H1 (cell line): ENCODE results near the gene EDC3. TPM values are rescaled to one million over a fixed set of nuclear protein-coding genes. Genes with fewer than 3 reads are reported as not detected.

Source experiments
- CBX8 ChIP-seq: fragments of 300-800, 300-1000 bp; sonication (generic); IDR thresholded peaks from 2 replicates; pipeline ENCODE4 v1.7.1; 2016; ENCODE audit warnings: low read depth, low read length, borderline replicate concordance
- CREB1 ChIP-seq: IDR thresholded peaks from 2 replicates; pipeline ENCODE4 v1.6.1; 2012; ENCODE audit warnings: inconsistent platforms
- NANOG ChIP-seq: IDR thresholded peaks from 2 replicates; pipeline ENCODE4 v1.6.1; 2011; ENCODE audit warnings: low read length, low read depth, mild to moderate bottlenecking, inconsistent platforms; ENCODE audit not compliant: insufficient read depth, poor library complexity, severe bottlenecking
- RNF2 ChIP-seq: fragments of 200-900, 300-1000 bp; sonication (generic); IDR thresholded peaks from 2 replicates; pipeline ENCODE4 v1.7.1; 2016; ENCODE audit warnings: borderline replicate concordance, low read depth, mild to moderate bottlenecking, antibody characterized with exemption, low read length; ENCODE audit not compliant: poor library complexity, severe bottlenecking; ENCODE audit errors: missing control alignments
- TCF12 ChIP-seq: IDR thresholded peaks from 2 replicates; pipeline ENCODE4 v1.6.1; 2011; ENCODE audit warnings: low read depth, mild to moderate bottlenecking, low read length
- polyA plus RNA-seq, 7 experiments: library from polyadenylated mRNA; depleted of rRNA in 3 of 7; stranded (reverse) in 5 of 7; unstranded in 2 of 7; fragments of >200 nt in 5 of 7; fragments of 200-250 nt in 2 of 7; gene quantifications; 1 replicate in 5 of 7; 2 replicates in 1 of 7; 4 replicates in 1 of 7; pipeline versions ENCODE4 v1.2.1 to v1.2.3, GENCODE V29; 2011 to 2013; ENCODE audit warnings: missing spikeins in 2 of 7, mixed read lengths in 2 of 7
- total RNA-seq: library from RNA; stranded (reverse); fragmentation: NEBNext Ultra II Directional; extraction: Animal tissue kit (Norgen Biotek cat#: 25700); gene quantifications from 2 replicates; pipeline ENCODE4 v1.2.1, GENCODE V29; 2021

EDC3 gene
- total and polyA plus RNA-seq, 2 of the 8 experiments (the other 6 are each of a cell fraction or from before 2014, with no cell fraction given) = 45.0 to 50.8 TPM

DNA sequence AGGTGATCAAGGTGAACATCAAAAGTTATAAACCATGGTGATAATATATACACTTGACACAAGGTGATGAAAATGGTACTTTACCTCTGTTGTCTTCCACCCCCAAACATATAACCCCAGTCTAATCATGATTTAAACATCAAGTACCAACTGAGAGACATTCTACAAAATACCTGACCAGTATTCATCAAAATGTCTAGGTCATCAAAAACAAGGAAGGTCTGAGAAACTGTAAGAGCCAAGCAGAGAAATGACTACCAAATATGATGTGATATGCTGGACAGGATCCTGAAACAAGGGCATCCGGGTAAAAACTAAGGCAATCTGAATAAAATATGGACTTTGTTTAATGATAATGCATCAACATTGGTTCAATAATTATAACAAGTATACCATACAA is 27.8 kb downstream of the EDC3 start (continued):
- TF ChIP-seq RNF2 = no peak
- no peak for TF ChIP-seq CREB1
- TF ChIP-seq NANOG = no peak
- TF ChIP-seq TCF12 = no peak
- no peak for TF ChIP-seq CBX8
- TF ChIP-seq, all 59 proteins: peak for 0
